GM20000 (cell line): ENCODE data around the gene ADAD2.

Experiments
- DNase-seq: peaks from one replicate; pipeline ENCODE4 v3.0.0; 2012; ENCODE audit warnings: low spot score
- CTCF ChIP-seq: IDR thresholded peaks from 2 replicates; pipeline ENCODE4 v1.5.1; 2012; ENCODE audit warnings: mild to moderate bottlenecking, control low read depth; ENCODE audit errors: extremely low read depth, missing control alignments

Gene ADAD2

DNA sequence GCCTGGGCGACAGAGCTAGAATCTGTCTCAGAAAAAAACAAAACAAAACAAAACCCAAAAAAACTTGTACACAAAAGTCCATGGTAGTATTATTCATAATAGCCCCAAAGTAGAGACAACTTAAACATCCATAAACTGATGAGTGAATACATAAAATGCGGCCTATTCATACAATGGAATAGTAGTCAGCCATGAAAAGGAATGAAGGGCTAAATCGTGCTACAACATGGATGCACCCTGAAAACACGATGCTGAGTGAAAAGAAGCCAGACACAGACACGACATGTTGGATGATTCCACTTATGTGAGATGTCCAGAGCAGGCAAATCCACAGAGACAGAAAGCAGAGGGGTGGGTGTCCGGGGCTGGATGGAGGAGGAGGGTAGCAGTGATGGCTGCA, 36.6 kb downstream of the ADAD2 start:
- no peak for TF ChIP-seq CTCF

DNA sequence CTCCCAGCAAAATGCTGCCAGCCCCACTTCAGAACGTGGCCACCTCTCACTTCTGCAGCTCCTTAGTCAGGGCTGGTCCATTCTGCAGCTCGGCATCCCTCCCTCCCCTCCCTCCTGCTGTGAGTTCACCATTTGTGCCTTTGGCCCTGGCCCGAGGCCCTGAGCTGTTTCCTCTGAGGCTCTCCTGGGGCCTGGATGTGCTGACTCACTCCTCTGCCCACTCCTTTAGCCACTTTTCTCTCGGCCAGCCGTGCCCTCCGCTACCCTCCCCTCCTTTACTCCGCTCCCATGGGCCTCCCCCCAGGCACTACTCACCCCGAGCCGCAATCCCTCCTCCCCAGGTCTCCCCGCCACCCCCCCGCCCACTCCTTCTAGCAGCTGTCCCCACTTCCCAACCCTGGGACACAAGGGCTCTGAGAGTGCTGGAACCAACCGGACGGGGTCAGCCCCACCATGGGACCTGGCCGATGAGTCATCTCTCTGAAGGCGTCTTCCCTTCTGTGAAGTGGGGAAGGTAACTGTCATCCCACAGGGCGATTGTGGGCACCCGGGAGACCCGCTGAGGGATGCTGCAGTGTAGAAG, 37.4 kb downstream of the ADAD2 start:
- no peak for DNase-seq
- TF ChIP-seq CTCF = no peak

More for the DNA sequence above, 36.6 kb downstream of the ADAD2 start:
- DNase-seq = no peak

DNA sequence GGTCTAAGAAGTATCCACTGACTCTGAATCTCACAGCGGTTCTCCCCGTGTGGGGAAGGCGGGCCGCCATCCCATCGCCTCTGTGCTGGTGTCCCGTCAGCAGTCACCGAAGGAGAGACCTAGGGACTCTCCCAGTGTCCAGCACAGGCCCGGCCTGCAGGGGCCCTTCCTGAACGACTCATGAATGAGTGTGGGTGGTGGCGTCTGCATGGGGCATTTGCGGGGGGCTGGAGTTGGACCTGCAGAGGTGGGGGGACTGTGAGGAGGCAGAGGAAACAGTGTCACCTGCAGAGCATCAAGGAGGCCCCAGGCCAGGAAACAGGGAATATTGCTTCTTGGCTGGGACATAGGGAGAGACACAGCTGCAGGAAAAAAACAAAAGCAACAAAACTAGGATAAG, 38.5 kb downstream of the ADAD2 start:
- TF ChIP-seq CTCF = no peak
- DNase-seq = no peak

DNA sequence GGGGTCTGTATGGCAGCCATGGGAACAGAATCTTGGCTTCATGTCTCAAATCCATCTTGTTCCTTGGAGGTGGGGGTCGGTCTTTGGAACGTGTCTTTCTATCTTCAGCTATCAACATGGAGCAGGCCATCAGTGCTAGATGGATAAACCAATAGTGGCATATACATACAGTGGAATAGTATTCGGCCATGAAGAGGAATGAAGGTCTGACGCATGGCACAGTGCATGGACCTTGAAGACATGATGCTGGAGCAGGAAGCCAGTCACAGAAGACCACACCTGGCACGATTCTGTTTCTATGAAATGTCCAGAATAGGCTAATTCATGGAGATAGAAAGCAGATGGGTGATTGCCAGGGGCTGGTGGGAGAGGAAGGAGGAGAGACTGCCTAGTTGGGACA, 41.1 kb downstream of the ADAD2 start:
- TF ChIP-seq CTCF = no peak
- DNase-seq = no peak

DNA sequence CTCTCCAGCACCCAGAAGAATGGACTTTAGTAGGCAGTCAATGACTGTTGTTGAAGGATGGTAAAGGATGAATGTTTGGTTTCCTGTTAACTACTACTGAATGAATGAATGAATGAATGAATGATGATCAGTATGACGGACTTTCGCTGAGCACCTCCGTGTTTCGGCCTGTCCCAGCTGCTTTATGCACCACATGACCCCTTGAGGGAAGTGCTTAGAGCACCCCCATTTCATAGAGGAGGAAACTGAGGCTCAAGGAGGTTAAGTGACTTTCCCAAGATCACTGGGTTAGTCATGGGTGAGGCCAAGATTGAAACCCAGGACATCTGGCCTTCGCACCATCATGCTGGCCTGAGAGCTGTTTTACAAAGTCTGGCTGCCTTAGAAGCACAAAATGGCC, 42.0 kb downstream of the ADAD2 start:
- DNase-seq = no peak
- TF ChIP-seq CTCF = no peak

DNA sequence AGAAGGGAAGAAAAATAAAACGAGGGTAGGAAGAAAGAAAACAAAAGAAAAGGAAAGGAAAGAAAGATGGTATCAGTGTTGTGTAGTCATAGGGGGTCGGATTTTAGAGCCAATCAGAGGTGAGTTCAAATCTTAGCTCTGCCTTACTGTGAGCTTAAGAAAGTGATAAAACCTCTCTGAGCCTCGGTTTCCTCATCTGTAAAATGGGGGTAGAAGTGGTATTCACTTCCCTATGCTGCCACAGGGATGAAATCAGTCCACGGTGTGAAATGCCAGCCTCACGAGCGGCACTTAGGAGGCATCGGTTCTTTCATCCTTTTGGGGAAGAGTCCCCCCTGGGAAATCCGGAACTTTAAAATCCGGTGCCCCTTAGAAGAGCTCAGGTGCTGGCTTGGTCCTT, 42.8 kb downstream of the ADAD2 start:
- DNase-seq = no peak
- no peak for TF ChIP-seq CTCF

GRCh38 chr16:84234321-84235241, 43.6 kb downstream of the ADAD2 start:
- no peak for DNase-seq
- no peak for TF ChIP-seq CTCF
